Measurements from ENCODE around the gene ELF2.
"Not testable (repeated sequence)": the region's sequence is repeated elsewhere in the genome, so short reads cannot be mapped to it uniquely, and the experiment has no call there.

Gene ELF2

GRCh38 chr4:139009702-139010101 is 167.3 kb downstream of the ELF2 start:
- H3K36me3 ChIP-seq (ENCODE audit: control insufficient read depth in 2 of 2, insufficient read depth in 1 of 2, low read length in 2 of 2), result no peaks in the 10 kb centered on the region
- POLR2A ChIA-PET, result no interaction called here
- no peaks in the 10 kb centered on the region for H3K4me1 ChIP-seq (ENCODE audit: control insufficient read depth, insufficient read depth, low read length)
- no peaks in the 10 kb centered on the region for H3K9me3 ChIP-seq (ENCODE audit: control insufficient read depth, insufficient read depth, low read depth, low read length)
- TF ChIP-seq ZNF423 (tag by site-specific recombination; IDR thresholded peaks at IDR 0.05) (no peak), ZNF132 (tag by site-specific recombination; IDR thresholded peaks at IDR 0.05; ENCODE audit: borderline replicate concordance) (no peak), KLF1 (tag by site-specific recombination; IDR thresholded peaks at IDR 0.05) (no peak)
- CTCF ChIA-PET, result no interaction called here
- no peak overlapping the region for H3K4me3 ChIP-seq (ENCODE audit: low read depth, low read length)
- H3K27ac ChIP-seq (ENCODE audit: extremely low read depth, low read depth, low read length), result no peak overlapping the region

GRCh38 chr4:139008278-139008677 is 168.7 kb downstream of the ELF2 start:
- CTCF ChIA-PET; H3K9me3 ChIP-seq (ENCODE audit: control insufficient read depth, insufficient read depth, low read depth, low read length); H3K4me1 ChIP-seq (ENCODE audit: control insufficient read depth, insufficient read depth, low read length); H3K27ac ChIP-seq (ENCODE audit: extremely low read depth, low read depth, low read length); H3K36me3 ChIP-seq (ENCODE audit: control insufficient read depth in 2 of 2, insufficient read depth in 1 of 2, low read length in 2 of 2); H3K4me3 ChIP-seq (ENCODE audit: low read depth, low read length); POLR2A ChIA-PET: not testable (repeated sequence)

GRCh38 chr4:139007640-139008039 is 169.4 kb downstream of the ELF2 start:
- Histone ChIP-seq H3K27ac (ENCODE audit: extremely low read depth, low read depth, low read length) (no peak overlapping the region), H3K4me3 (ENCODE audit: low read depth, low read length) (no peak overlapping the region), H3K9me3 (ENCODE audit: control insufficient read depth, insufficient read depth, low read depth, low read length) (no peaks in the 10 kb centered on the region), H3K36me3 (ENCODE audit: control insufficient read depth in 2 of 2, insufficient read depth in 1 of 2, low read length in 2 of 2) (no peaks in the 10 kb centered on the region), H3K4me1 (ENCODE audit: control insufficient read depth, insufficient read depth, low read length) (no peaks in the 10 kb centered on the region)
- CTCF ChIA-PET, result no interaction called here
- POLR2A ChIA-PET, result no interaction called here
- TF ChIP-seq GLIS1 (tag by site-specific recombination; IDR thresholded peaks at IDR 0.05) (0 out of 2 replicates have a peak, but pooled peaks have one; percentile 25), ZNF132 (tag by site-specific recombination; IDR thresholded peaks at IDR 0.05; ENCODE audit: borderline replicate concordance) (no peak), SETDB1 (IDR thresholded peaks at IDR 0.05; ENCODE audit: insufficient read length, low read length) (peak; percentile 77)
